ENCODE data around the gene NEK8. TPM values are rescaled to one million over a fixed set of nuclear protein-coding genes. Genes with fewer than 3 reads are reported as not detected.

Gene NEK8
- total RNA-seq, 1 donor from 2014 or later: 5.5 TPM

GRCh38 chr17:28745786-28746411 is 17.3 kb downstream of the NEK8 start:
- Mint-ChIP-seq H3K4me3 (ENCODE audit: unreplicated experiment) (peak overlapping the region; percentile 89), H3K27me3 (ENCODE audit: low read depth) (no peaks in the 10 kb centered on the region), H3K9me3 (ENCODE audit: low read depth) (no peaks in the 10 kb centered on the region), H3K36me3 (ENCODE audit: low read depth) (peaks cover 8% of the 10 kb centered on the region), H3K27ac (ENCODE audit: unreplicated experiment) (peak overlapping the region; percentile 94), H3K4me1 (ENCODE audit: low read depth) (peaks cover 33% of the 10 kb centered on the region)
- peak; percentile 72 for DNase-seq (ENCODE audit: low spot score)
- no peak for TF ChIP-seq CTCF (IDR thresholded peaks at IDR 0.05)

GRCh38 chr17:28746611-28747050 is 18.0 kb downstream of the NEK8 start:
- DNase-seq (ENCODE audit: low spot score): no peak
- Mint-ChIP-seq H3K27ac (ENCODE audit: unreplicated experiment) (peak overlapping the region; percentile 94), H3K9me3 (ENCODE audit: low read depth) (no peaks in the 10 kb centered on the region), H3K4me1 (ENCODE audit: low read depth) (peaks cover 33% of the 10 kb centered on the region), H3K27me3 (ENCODE audit: low read depth) (no peaks in the 10 kb centered on the region), H3K36me3 (ENCODE audit: low read depth) (peaks cover 8% of the 10 kb centered on the region), H3K4me3 (ENCODE audit: unreplicated experiment) (peak overlapping the region; percentile 89)
- no peak for TF ChIP-seq CTCF (IDR thresholded peaks at IDR 0.05)

- peak overlapping the region; percentile 89 for H3K4me3 Mint-ChIP-seq (ENCODE audit: unreplicated experiment)
- no peak for TF ChIP-seq CTCF (IDR thresholded peaks at IDR 0.05)
- no peaks in the 10 kb centered on the region for H3K27me3 Mint-ChIP-seq (ENCODE audit: low read depth)
- H3K27ac Mint-ChIP-seq (ENCODE audit: unreplicated experiment): peak overlapping the region; percentile 94
- H3K4me1 Mint-ChIP-seq (ENCODE audit: low read depth): peaks cover 33% of the 10 kb centered on the region
- peaks cover 8% of the 10 kb centered on the region for H3K36me3 Mint-ChIP-seq (ENCODE audit: low read depth)
- no peaks in the 10 kb centered on the region for H3K9me3 Mint-ChIP-seq (ENCODE audit: low read depth)
- DNase-seq (ENCODE audit: low spot score): peak; percentile 65
Measured at GRCh38 chr17:28747051-28747691, 18.6 kb downstream of the NEK8 start.

GRCh38 chr17:28747801-28748750 is 19.5 kb downstream of the NEK8 start:
- Mint-ChIP-seq H3K27me3 (ENCODE audit: low read depth) (no peaks in the 10 kb centered on the region), H3K36me3 (ENCODE audit: low read depth) (peaks cover 8% of the 10 kb centered on the region), H3K9me3 (ENCODE audit: low read depth) (no peaks in the 10 kb centered on the region), H3K4me3 (ENCODE audit: unreplicated experiment) (no peak overlapping the region), H3K4me1 (ENCODE audit: low read depth) (peaks cover 29% of the 10 kb centered on the region), H3K27ac (ENCODE audit: unreplicated experiment) (peak overlapping the region; percentile 54)
- DNase-seq (ENCODE audit: low spot score): peak; percentile 68
- no peak for TF ChIP-seq CTCF (IDR thresholded peaks at IDR 0.05)

Data from chondrocyte (in vitro differentiated cells).